Fibroblast of the conjunctiva (primary cell): ENCODE results near the gene VSTM4.

Experiments
- DNase-seq: peaks from one replicate; pipeline ENCODE4 v3.0.0-alpha.2; 2010; ENCODE audit warnings: low read depth

Gene VSTM4

GRCh38 chr10:49007129-49007528 is 108.2 kb downstream of the VSTM4 start:
- no peak for DNase-seq

GRCh38 chr10:49005270-49005669 is 110.1 kb downstream of the VSTM4 start:
- DNase-seq = no peak

- no peak for DNase-seq
Measured at GRCh38 chr10:49001870-49002672, 113.3 kb downstream of the VSTM4 start.

DNA sequence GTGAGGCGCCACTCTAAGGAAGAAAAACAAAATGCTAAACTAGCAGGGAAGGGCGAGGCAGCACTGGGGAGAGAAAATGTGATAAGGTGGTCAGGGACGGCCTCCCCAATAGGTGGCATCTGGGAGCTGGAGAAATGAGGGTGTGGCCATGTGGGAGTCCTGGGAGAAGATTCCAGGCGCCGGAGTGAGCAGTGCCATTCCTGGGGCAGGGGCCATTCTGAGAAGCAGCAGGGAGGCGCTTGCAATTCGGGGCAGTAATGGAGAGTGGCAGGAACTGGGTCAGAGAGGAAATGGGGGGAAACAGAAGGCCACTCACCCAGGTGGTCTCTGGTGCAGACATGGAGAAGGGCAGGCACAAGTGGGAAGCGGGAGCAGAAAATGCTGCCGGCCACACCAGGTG is 113.9 kb downstream of the VSTM4 start:
- DNase-seq = no peak

DNA sequence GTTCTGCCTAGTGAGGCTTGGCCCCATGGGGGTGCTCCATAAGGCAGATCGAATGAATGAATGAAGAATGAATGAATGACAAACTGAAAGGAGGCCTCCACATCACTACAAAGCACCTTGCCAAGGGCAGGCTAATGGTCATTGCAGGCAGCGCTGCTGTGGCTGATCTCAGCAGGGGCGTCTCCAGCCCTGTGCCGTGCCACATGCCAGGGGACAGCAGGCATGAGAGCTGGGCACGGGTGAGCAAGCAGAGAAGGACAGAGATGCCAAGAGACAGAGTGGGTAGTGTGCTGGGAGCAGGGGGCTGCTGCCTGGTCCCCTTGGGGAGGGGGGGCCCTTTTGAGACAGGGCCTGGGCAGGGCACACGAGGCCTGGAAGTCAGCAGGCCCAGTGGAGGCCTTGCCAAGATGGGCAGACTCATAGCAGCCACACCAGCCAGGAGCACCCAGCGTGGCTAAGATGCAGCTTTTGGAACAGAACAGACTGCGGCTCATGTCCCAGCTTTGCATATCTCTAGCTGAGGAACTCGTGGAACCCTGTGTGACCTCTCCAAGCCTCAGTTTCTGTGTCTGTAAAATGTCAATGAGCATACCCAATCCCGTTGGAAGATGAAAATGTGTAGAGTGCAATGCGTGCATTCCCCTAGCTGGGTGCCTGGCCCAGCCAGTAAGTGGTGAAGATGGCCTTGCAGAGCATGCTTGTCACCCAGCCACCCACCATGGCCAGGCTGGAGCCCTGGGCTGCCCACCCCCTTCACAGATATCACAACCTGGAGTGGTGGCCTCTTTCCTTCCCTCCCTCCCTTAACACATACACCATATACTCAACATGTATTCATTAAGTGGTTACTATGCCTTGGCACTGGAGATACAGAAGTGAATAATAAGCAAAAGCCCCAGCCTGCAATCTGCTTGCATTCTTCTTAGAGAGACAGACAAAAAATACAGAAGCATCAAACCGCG is 114.6 kb downstream of the VSTM4 start:
- no peak for DNase-seq

DNA sequence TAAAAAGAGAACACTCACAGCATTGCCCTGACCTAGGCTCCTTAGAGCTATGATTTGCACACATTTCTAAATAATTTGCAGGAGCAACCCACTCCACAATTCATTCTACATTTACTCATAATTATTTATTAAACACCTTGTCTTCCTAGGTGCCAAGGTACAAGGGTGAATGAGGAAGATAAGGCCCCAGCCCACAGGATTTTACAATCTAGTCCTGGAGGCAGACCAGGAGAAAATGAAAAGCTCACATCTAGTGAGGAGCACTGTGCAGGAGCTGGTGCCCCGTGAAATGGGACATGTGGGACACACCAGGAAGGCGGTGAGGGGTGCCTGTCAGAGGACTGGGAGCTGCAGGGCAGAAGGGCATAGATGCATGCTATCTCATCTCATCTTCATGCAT is 116.0 kb downstream of the VSTM4 start:
- no peak for DNase-seq

DNA sequence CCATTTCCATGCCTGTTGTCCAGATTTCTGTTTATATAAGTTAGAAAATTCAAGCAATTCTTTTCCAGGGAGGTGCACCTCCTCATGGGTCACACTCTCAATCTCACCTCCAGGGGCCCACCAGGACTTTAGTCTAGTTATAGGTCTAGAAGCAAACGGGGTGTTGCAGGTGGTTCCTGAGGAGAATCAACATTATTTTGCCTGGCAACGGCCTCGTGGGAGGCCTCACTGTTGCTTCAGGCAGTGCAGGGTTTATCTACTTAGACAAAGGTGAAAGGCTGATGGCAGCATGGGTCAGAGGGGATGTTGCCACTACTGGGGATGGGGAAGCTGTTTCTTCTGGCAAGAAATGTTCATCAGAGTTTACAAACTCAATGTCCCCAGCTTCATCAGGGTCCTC is 119.0 kb downstream of the VSTM4 start:
- no peak for DNase-seq

- no peak for DNase-seq
Measured at GRCh38 chr10:48993627-48994026, 121.7 kb downstream of the VSTM4 start.

DNA sequence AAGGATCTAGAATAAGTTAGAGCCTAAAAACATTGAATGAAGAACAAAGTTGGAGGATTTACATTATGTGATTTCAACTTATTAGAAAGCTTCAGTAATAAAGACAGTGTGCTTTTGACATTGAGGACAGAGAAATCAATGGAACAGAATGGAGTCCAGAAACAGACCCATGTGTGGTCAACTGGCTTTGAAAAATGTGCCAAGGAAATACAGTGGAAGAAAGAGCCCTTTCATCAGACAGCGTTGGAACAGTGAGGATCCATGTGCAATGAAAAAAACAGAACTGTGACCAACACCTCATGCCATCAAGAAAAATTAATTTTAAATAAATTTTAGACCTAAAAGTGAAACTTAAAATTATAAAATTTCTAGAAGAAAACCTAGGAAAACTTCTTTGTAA is 125.1 kb downstream of the VSTM4 start:
- no peak for DNase-seq

- DNase-seq = no peak
Measured at GRCh38 chr10:48985621-48986158, 129.6 kb downstream of the VSTM4 start.

DNA sequence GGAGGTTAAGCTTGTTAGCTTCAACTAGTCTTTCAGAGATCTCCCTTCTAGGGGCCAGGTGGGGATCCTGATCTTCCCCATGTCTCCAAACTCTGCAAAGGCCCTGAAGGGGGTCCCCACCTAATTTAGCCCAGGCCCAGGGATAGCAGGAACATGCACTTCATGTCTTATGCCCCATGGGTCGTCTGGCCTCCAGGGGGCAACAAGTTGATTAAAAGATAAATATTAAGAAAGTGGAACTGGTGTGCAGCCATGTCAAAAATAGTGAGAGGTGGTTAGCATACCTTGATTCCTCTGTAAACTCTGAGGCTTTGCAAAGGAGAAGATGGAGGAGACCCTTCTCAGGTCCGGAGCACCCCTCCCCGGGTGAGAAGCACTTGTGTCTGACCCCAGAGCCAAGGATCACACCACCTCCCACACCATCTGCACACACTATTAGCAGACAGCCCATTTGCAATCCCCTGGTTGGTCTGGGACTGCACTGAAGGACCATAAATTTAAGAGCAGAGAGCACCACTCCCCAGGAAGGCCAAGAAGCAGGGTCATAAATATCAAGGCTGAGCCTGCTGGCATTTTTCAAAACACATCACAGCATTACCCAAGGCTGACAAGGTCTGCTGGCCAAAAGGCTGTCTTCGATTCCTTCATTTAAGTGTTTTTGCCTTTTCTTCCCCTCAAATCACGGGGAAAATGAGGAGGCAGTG is 131.5 kb downstream of the VSTM4 start:
- DNase-seq = no peak

DNA sequence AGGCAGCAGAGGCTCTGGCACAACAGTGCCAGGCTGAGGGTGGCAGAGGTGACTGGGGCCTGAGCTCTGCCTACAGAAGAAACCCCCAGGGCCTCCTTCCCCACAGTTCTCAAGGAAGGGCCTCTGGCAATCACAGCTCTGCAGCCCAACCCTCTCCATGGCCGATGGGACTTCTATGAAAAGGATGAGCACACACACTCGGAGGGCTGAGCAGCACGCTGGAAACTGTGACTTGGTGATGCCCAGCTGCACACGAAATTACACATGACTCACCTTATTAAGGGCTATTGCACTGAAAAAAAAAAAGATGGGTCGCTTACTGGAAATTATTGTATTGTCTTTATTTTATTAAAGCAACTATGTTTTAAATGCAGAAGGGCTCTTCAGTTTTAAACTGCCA is 132.7 kb downstream of the VSTM4 start:
- DNase-seq = no peak

GRCh38 chr10:48981310-48981907 is 133.9 kb downstream of the VSTM4 start:
- DNase-seq = peak; percentile 16

DNA sequence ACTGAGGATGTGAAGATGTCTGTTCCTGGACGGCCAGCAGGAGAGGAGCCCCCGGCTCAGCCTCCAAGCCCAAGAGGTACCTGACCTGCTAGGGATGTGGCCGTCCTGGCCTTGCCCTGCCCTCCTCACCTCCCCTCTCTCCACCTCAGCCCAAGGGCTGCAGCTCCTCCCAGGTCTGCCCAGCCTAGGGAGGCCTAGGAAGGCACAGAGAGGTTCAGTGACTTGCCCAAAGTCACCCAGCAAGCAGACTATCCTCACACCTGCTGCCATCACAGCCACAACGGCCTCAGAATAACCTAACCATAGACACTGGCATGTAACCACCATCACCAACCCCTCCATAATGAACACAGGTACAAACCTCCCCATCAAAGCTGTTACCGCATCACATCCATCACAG is 137.0 kb downstream of the VSTM4 start:
- DNase-seq = no peak

DNA sequence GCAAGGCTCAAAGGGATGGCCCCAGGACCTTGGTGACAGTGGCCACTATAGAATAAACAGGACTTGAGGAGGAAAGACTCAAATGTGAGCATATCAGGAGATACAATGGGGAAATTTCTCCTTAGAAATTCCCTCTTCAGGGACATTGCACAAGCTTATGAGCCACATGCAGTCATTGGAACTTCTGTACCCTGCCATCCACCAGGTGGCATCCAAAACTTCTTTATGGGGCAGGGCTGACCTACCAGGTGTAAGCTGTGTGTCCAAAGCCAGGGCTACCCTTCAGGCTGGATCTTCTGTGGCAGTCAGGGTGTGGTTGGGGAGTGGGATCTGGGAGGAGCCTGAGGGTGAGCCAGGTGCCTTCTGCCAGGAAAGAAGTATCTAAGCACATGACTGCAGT is 139.1 kb downstream of the VSTM4 start:
- DNase-seq = no peak

DNA sequence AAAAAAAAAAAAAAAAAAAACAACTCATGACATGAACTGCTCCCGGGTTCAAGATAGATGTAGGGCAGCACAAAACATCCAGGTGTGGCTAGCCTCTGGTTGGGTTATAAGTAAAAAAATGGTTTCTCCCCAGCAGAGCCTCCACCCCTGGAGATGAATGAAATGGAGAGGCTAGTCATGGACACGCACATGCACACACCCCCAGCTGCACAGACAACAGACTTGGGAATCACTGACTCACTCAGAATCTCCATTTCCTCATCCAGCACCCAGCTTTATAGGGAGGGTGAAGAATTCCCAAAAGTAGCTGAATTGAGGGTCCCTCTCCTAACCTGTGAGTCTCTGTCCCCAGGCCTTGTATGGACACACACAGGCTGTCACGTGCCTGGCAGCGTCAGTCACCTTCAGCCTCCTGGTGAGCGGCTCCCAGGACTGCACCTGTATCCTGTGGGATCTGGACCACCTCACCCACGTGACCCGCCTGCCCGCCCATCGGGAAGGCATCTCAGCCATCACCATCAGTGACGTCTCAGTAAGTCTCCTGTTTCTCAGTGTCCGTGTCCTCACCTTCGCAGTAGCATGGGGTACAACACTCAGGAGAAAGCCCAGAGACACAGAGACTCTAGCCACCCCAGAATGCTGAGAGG is 140.7 kb downstream of the VSTM4 start:
- DNase-seq = no peak

DNA sequence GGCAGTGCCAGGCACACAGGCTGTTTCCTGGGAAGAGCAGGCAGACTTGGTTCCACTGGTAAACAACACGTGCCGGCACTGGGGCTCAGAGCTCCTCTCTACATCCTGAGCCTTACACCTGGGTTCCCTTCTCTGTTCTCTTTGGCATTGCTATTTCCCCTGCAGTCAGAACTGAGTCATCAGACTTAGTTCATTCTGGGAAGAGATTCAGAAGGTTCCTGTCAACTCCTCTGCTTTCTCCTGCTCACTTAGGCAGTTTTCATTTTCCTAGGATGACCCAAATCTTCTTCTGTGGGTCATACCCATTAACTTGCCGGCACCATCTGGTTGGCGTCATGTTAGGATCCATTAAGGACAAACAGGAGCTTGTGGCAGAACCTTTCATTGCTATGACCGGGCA is 142.3 kb downstream of the VSTM4 start:
- no peak for DNase-seq

DNA sequence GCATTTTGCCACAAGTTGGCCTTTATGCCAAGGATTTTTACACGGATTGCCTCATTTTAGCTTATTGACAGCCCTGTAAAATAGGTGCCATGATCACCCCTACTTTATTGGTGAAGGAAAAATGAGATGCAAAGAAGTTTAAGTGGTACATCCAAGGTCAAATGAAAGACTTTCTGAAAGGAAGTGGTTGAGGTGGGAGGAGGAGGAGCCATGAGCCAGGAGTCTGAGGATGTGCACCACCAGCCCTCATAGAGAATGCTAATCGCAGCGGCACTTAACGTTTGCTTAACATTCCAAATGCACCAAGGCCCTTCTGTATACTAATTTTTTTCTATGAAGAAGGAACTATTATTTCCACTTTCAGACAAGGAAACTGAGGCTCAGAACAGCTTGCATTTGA is 144.7 kb downstream of the VSTM4 start:
- no peak for DNase-seq

DNA sequence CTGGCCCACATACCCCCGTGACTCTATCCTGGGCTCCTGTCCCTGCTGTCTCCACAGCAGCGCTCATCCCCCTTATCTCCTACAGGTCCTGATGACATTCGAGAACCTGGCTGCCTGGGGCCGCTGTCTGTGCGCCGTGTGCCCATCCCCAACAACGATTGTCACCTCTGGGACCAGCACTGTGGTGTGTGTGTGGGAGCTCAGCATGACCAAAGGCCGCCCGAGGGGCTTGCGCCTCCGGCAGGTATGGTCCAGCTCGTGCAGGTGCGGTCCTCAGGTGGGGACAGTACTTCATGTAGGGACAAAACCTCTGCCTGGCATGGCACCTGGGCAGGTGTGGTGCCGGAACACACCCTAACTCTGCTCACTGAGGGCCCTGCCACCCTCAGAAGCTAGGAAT is 145.3 kb downstream of the VSTM4 start:
- no peak for DNase-seq

DNA sequence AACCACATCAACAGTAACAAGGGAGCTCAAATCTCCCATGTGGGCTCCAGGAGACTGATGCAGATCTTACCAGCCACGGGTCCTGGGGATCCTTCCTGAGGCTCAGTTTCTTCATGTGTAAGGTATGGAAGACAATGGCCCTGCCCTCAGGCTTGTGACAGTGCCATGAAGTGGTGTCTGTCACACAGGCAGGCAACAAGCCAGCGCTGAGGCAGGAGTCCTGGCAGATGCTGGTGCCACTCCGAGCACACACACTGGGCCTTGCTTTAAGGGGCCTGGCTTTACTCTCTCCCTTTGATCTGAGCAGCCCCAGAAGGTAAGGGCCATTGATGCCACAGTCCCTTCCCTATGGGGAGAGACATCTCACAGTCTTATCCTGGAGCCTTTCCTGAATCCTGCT is 147.3 kb downstream of the VSTM4 start:
- no peak for DNase-seq

DNA sequence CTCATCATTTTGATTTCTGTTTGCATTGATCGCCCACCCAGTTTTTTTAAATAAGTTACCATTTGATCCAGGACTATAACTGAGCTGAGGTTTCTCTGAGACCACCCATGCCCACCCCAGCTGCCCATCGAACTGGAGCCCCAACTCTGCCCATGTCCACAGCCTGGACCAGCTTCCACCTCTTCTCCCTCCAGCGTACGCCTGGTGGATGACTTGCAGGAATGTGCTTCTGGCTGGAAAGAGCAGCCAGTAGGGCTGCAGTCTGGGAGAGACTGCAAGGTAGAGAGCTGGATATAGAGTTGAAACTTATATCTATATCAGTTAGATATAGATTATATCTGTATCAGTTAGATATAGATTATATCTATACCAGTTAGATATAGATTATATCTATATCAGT is 149.9 kb downstream of the VSTM4 start:
- DNase-seq = no peak
